ENCODE data around the gene OTUB1.

DNA sequence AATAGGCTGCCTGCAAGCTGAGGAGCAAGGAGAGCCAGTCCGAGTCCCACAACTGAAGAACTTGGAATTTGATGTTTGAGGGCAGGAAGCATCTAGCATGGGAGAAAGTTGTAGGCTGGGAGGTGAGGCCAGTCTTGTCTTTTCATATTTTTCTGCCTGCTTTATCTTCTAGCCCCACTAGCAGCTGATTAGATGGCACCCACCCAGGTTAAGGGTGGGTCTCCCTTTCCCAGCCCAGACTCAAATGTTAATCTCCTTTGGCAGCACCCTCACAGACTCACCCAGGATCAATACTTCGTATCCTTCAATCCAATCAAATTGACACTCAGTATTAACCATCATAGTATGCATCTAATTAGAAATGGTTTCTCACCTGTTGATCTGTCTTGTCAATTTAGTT, 16.8 kb upstream of the OTUB1 start:
- TF ChIP-seq POLR2A (IDR thresholded peaks at IDR 0.05) (no peak), CTCF (IDR thresholded peaks at IDR 0.05) (no peak)

Measured in breast epithelium (tissue), 3 donors.